Stomach (tissue), 4 donors: ENCODE data around the gene ZBED4.

Source experiments
- POLR2A ChIP-seq, 4 donors: fragments of 450-650 bp; IDR thresholded peaks; one replicate each; pipeline ENCODE4 v1.6.1; 2016; ENCODE audit warnings: antibody characterized with exemption in 4 of 4, control low read depth in 2 of 4, mild to moderate bottlenecking in 1 of 4, moderate library complexity in 1 of 4
- POLR2AphosphoS5 ChIP-seq, 3 donors: sonication (generic); formaldehyde crosslinking; IDR thresholded peaks; one replicate each; pipeline ENCODE4 v1.6.1; 2016; ENCODE audit warnings: antibody characterized with exemption in 3 of 3

- TF ChIP-seq POLR2AphosphoS5 (IDR thresholded peaks at IDR 0.05) (no peak), POLR2A (IDR thresholded peaks at IDR 0.05) (no peak)
Measured at GRCh38 chr22:49856343-49856742, 2.7 kb downstream of the ZBED4 start.
